ENCODE data around the gene SPOCK2. TPM values are rescaled to one million over a fixed set of nuclear protein-coding genes. Genes with fewer than 3 reads are reported as not detected.

Gene SPOCK2
- total RNA-seq, 1 donor from 2014 or later: 5.3 TPM

DNA sequence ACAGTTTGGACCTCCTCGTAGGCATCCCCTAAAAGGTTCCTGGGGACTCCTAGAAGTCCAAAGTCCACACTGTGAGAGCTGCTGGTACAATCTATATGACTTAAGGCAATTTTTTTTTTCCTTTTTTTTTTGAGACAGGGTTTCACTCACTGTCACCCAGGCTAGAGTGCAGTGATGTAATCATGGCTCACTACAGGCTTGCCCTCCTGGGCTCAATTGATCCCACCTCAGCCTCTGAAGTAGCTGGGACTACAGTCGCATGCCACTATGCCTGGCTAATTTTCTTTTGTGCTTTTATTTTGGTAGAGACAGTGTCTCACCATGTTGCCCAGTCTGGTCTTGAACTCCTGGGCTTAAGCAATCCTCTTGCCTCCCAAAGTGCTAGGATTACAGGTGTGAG, 4.6 kb upstream of the SPOCK2 start:
- intact Hi-C loops (cut with DNase I): no loop called here
- ATAC-seq (no peak), DNase-seq (ENCODE audit: low spot score) (no peak)

DNA sequence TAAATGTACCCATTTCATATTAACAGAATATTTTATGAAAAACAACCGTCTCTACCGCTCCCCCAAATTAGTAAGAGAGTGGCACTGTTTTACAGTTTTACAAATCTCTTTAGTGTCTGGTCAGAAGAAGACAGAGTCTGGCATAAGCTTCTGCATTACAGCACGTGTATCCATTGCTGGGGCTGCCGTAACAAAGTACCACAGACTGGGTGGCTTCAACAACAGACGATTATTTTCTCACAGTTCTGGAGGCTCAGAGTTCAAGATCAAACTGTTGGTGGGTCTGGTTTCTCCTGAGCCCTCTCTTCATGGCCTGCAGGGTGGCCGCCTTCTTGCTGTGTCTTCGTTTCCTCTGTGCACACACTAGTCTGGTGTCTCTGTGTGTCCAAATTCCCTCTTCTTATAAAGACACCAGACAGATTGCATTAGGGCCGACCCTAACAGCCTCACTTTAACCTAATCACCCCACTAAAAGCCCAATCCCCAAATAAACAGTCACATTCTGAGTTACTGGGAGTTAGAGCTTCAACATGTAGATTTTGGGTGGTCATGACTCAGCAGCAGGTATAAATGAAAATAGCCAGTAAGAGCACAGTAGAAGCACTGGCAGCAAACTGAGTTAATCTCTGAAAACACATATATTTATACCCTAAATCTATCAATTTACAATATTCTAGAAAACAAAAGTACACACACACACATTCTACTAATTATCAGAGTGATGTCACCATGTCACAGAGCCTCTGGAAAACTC, 4.0 kb upstream of the SPOCK2 start:
- DNase-seq (ENCODE audit: low spot score): no peak
- intact Hi-C loops (cut with DNase I): no loop called here
- no peak for ATAC-seq

DNA sequence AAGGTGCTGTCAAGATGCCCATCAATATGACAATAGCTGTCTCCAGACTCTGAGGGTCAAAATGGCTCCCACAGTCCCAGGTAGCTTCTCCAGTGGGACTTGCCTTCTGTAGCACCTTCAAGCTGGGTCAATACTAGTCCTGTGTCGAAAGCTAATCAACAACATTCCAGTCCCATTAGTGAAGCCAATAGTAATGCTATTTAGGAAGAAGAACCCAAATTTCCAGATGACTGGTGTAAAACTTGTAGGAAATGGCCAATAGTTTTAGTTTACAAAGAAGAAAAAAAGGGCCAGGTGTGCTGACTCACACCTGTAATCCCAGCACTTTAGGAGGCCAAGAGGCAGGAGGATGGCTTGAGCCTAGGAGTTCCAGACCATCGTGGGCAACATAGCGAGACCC, 2.0 kb upstream of the SPOCK2 start:
- ATAC-seq (no peak), DNase-seq (ENCODE audit: low spot score) (no peak)
- intact Hi-C loops (cut with DNase I): no loop called here

DNA sequence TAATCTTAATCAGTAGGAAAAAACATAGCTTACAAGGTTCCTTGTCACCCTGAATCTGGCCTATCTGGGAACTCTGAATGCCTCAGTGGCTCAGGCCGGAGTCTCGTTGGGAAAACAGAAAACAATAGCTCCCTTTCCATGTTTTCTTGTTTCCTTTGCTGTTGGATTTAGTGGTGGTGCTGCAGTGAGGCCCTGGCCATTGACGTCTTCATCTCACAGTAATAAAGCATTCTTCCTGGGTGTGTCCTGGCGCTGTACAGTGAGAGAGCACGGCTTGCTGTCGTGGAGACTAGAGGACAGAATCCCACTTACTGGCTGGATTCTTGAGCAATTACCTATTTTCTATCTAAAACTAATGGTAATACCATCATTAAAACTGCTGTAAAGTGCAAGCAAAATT, 1.3 kb upstream of the SPOCK2 start:
- ATAC-seq (peak; percentile 36), DNase-seq (ENCODE audit: low spot score) (no peak)
- intact Hi-C loops (cut with DNase I): no loop called here

DNA sequence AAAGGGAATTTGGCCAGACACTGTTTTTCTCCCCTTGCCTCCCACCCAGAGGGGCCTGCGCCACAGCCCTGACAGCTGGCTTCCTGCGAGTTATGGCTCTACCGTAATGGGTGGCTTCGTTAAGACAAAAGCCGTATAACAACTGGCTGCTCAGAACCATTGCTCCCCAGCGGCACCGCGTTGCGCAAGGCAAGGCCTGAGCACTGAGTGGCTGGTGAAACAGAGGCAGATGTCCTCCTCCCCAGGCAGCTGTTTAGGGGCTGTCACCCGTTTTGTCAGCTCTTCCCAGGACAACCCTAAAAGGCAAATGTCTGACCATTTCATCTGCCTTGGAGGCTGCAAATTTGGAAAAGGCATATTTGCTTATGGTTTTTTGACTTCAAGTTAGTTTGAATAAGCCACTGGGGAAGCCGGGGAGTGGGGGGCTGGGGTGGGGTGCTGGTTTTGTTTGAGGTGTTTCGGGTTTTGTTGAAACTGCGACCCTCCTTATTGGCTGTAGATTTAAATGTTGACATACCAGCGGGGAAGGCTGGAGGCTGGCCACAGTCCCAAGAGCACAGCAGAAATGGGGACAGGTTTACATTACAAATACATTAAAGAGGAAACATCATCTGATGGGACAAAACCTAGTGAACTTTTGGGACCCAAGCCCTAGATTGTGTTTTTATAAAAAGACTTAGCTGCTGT, 681 bp upstream of the SPOCK2 start:
- DNase-seq (ENCODE audit: low spot score) (no peak), ATAC-seq (peak; percentile 62)

DNA sequence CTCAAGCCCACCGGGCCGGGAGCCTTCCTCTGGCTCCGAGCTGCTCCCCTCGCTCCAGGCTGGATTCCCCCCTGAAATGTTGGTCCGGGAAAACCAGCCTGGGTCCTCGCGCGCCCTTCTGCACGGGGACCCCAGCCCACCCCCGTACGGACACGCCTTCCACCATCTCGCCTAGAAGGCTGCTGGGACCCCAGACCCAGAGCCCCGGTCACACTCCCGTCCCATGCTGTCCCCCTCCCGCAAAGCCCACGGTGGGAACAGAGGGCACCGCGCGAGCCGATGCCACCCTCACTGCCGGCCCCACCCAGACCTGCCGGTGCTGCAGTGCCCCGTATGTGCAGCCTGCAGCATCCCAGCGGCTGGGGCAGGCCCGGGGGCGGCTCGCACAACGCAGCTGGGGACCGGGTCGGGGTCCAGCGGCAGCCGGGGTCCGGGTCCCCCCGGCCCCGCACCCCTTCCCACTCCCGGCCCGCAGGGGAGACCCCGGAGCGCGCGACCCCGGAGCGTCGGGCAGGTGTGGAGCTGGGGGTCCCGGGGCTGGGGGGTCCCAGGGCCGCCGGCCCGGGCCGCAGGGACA, 871 bp downstream of the SPOCK2 start:
- no peak for ATAC-seq
- intact Hi-C loops (cut with DNase I): no loop called here
- no peak for DNase-seq (ENCODE audit: low spot score)

More for the DNA sequence above, 681 bp upstream of the SPOCK2 start:
- intact Hi-C loops (cut with DNase I): no loop called here

DNA sequence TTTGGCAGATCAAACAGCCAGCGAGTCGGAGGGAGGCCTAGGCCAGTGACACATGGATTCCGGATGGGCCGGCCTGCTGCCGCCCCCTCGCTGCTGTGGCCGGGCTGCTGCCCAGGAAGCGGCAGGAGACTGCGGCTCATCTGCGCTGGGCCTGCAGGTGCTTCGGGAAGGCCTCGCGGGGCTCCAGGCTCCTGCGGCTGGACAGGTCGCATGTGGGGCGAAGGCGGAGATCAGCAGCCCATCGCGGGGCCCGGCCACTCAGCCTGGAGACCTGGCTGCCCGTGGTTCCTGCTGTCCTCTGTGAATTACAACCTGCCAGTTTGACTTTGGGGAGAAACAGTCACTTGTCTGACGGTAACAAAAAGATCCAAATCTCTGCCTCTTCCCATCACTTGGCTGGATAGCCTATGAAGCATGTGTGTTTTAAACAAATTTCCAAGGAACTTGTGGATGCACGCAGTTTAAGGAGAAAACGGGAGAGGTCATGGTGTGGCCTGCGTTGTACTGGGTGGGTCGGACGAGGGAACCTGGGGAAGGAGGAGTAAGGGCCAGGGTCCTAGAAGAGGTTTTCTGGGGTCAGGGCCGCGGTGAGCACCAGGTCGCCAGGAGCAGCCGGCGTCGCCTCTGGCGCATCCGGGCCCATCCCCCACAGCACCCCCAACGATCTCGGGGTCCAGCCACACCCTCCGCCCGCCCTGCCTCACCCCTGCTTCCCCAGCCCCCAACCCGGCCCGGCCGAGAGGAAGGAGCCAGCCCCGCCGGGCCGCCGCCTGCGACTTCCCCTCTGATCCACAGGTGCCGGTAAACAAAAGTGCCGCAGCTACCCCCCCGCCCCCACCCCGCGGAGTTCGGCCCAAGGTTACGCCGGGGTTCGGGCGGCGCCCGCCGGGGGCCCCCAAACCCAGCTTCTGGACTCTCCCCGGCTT, 1.6 kb downstream of the SPOCK2 start:
- ATAC-seq: peak; percentile 34
- intact Hi-C loops (cut with DNase I): no loop called here
- no peak for DNase-seq (ENCODE audit: low spot score)

DNA sequence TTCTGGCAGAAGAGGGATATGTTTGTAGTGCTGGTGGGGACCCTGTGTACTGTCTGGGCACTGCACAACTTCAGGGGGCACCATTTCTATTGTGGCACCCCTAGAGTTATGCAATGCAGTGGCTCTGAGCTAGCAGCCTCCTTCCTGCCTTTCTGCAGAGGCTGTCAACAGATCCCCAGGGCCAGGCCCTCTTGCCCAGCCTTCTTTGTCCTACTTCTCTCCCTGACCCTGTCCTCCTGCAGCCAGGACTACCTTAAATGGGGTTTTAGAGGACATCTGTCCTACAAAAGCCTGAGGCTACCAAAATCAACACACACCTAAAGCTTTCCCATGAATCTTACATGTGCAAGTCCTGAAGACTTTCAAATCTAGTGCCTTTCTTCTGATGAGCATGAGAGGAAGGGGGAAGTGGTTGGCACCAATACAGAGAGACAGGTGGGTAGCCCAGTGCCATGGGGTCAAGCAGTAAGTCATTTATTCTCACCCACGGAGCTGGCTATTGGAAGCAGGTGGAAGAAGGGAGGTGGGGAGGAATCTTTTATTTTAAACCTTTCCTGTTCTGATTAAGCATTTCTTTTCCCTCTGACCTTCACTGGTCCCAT, 2.4 kb downstream of the SPOCK2 start:
- intact Hi-C loops (cut with DNase I): no loop called here
- no peak for ATAC-seq

DNA sequence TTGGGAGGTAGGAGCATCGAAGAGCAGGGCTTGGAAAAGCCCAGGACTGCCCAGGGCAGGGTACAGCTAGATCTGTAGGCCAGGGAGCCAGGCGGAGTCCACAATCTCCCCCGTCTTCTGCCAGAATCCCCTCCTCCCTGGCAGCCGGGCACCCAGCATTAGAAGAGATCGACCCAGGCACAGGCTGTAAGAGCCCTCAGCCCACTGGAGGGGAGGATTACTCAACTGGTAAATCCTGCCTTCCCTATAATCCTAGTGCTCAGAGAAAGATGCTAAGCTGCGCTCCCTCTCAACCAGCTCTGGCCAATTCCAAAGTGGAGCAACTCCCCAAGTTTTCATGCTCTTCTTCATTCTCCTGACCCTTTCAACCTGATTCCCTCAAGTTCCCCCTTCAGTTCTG, 3.2 kb downstream of the SPOCK2 start:
- intact Hi-C loops (cut with DNase I): no loop called here
- no peak for DNase-seq (ENCODE audit: low spot score)
- no peak for ATAC-seq

More for the DNA sequence above, 2.4 kb downstream of the SPOCK2 start:
- no peak for DNase-seq (ENCODE audit: low spot score)

DNA sequence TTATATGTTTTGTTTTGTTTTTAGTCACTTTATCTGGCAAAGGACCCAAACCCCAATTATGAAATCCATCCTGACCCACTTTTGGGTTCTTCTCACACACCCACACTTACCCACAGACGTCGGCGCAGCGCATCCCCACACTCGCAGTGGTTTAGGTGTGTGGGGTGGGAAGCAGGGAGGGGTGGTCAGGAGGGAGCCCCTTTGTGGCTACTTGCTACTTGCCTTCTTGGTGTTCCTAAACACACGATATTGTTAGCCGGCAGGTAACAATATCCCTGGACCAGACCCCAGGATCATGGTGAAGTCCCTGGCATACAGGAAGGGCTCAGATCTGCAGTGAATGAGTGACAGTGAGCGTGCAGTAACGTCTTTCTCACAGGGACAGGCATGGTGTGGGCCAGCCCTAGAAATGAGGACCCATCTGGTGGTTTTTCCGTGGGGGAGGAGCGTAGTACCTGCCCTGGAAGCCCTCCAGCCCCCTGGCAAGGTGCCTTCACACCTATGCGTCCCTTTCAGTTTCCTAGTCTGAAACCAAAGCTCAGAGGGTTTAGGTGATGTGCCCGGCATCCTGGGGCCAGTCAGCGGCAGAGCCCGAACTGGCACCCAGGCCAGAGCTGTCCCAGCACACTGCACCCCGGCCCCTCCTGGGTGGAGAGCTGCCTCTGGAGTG, 4.4 kb downstream of the SPOCK2 start:
- DNase-seq (ENCODE audit: low spot score): no peak
- ATAC-seq: no peak
- intact Hi-C loops (cut with DNase I): no loop called here

DNA sequence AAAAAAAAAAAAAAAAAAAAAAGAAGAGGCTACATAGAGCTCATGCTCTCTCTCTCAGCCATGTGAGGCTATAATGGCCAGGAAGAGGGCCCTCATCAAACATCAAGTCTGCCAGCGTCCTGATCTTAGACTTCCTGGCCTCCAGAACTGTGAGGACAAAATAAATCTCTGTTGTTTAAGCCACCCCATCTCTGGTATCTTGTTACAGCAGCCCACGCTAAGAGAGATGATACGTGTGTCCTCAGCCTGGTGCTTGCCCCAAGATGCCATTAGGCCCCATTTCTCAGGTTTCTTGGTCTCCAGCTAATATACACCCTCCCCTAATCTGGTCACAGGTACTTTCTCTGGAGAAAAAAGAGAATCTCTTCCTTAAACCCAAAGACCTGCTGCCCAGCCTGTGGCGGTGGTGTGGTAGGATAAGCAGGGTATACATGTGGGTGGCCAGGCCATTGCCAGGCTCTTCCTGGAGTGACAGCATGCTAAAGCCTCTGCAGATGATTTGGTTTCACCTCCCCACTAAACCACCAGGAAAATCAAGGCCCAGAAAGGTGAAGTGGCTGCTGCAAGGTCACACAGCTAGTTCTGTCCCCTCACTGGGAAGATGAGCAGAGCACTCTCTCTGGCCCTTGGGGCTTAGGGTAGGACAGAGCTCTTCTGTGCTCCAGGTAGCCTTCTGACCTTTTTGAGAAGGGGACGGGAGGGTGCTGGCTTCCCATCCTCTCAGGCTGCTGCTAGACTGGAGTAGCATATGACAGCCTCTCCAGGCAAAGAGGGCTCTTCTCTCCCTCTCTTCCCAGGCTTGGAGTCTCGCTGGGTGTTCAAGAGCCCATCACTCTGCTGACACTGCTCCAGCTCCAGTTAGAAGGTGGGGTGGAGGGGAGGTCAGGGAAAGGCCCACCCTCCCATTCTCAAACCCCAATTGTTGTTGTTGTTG, 5.2 kb downstream of the SPOCK2 start:
- intact Hi-C loops (cut with DNase I): no loop called here
- DNase-seq (ENCODE audit: low spot score) (no peak), ATAC-seq (no peak)

DNA sequence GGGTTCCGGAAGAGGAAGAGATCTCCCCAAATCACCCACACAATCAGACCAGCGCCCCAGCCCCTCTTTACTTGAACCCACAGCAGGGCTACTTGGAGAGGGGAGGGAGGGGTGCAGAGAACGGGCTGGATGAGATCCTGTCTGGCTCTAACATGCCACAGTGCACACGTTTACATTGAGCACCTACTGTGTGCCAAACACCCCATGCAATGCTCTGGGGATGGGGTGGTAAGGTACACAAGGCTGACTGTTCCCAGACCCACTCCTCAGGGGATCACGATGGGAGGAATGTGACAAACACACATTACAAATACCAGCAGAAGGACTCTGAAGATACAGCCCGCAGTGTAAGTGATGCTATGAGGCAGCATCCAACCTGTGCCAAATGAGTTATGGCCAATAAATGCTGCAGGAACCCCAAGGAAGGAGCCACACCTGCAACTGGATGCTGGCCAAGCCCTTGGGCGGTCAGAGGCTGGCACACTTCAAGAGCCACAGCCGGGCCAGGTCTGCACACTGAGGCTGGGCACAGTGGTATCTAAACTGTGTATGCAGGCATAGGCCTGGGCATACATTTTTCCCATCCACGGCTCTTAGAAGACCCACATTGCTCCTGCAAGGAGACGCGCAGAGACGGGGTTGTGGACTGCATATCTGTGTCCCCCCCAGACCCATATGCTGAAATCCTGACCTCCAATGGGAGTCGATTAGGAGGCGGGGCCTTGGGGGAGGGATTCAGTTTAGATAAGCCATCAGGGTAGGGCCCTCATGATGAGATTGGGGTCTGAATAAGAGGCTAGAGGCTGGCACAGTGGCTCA, 6.4 kb downstream of the SPOCK2 start:
- intact Hi-C loops (cut with DNase I): no loop called here
- no peak for DNase-seq (ENCODE audit: low spot score)
- ATAC-seq: no peak

DNA sequence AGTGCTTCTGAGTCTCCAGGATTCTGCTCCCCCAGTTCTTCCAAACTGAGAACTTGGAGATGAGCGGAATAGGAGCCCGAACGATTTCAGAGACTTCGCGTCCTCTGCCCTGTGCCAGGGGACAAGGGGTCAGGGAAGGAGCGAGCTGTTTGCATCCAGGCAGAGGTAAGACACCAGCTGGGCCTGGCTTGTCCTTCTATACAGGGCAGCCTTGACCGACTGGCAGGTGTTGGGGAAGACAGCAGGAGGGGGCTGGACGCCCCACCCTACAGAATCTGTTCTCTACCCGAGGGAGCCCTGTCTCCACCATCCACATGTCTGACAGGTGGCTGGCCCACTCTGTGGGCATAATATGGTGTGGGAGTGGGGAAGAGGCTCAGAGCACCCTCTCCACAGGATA, 7.1 kb downstream of the SPOCK2 start:
- no peak for DNase-seq (ENCODE audit: low spot score)
- intact Hi-C loops (cut with DNase I): no loop called here
- ATAC-seq: no peak

DNA sequence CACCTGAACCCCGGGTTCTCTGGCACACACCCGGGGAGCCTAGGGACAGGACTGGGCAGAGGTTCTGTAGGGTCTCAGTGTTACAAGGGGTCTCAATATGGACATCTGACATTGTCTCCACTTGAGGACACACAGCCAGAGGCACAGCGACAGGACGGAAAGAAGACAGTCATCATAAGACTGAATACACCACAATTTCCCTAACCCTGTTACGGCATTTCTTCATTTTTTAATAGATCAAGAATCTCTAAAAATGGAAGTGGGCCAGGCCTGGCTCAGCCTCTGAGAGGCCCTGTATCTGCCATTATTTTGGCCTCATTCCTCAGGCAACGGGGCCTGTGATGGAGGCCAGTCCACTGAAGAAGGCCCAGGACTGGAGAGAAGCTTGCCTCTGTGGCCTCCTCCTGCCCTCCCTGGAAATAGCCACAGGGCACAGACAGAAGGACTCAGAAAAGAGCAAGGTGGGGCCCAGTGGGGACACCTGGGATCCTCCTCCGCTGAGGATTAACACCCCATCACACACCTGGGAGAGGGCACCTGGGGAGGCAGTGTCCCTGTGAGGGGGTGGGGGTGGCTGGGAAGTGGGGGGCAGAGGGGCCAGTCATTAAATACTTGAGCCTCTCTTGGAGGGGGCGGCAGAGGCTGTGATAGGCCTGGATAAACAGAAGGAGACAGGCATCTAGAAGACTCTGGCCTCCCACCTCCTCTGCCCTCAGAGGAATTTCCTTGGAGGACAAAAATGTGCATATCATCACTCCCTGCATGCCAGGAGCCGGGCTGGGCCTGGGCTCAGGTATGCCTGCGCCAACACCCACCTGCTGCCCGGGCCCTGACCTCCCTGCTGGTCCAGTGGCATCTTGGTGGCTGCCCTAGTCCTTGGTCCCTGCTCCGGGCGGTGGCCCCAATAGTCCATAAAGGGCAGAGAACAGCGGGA, 8.0 kb downstream of the SPOCK2 start:
- no peak for ATAC-seq
- DNase-seq (ENCODE audit: low spot score): no peak
- intact Hi-C loops (cut with DNase I): no loop called here

DNA sequence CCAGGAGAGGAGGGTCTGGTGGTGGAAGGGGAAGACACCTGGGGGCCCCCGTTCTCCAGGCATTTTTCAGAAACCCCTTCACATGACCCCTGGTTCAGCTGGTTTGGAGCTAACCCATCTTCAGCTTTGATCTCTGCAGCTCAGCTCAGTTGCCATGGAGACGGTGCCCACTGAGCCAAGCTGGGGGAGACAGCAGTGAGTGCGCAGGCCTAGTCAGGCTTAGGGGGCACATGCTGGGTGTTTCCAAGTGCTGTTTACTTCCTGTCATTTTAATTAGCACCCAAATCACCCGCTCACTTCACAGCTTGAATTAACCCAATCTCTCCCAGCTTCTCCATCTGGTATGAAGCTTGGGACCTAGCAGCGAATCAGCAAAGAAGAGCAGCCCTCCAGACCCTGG, 9.0 kb downstream of the SPOCK2 start:
- DNase-seq (ENCODE audit: low spot score) (no peak), ATAC-seq (no peak)
- intact Hi-C loops (cut with DNase I): no loop called here
